Lung (tissue), 12 donors: ENCODE measurements around the gene RFX8. TPM values are rescaled to one million over a fixed set of nuclear protein-coding genes. Genes with fewer than 3 reads are reported as not detected.

Source experiments
- ATAC-seq: fragments of 200-7000 bp; cut with Tn5 transposase; one replicate; pipeline ENCODE4 v1.9.1; 2020; ENCODE audit warnings: moderate number of reproducible peaks; ENCODE audit not compliant: insufficient read depth, low FRiP score
- DNase-seq, 3 donors: peaks; one replicate each; pipeline ENCODE4 v3.0.0-alpha.2; 2013 to 2017
- H3K27ac ChIP-seq, 2 donors: one replicate each; pipeline ENCODE4 v1.5.1; 2013; ENCODE audit warnings: mild to moderate bottlenecking in 2 of 2, moderate library complexity in 2 of 2, control low read depth in 1 of 2, inconsistent platforms in 1 of 2, low read depth in 1 of 2, low read length in 1 of 2
- H3K27me3 ChIP-seq, 3 donors: one replicate each; pipeline ENCODE4 v1.5.1; 2013; ENCODE audit warnings: low read length in 2 of 3; ENCODE audit not compliant: control insufficient read depth in 3 of 3, insufficient read depth in 3 of 3
- H3K36me3 ChIP-seq, 4 donors: one replicate each; pipeline ENCODE4 v1.5.1; 2013; ENCODE audit warnings: low read length in 4 of 4, mild to moderate bottlenecking in 1 of 4, moderate library complexity in 1 of 4; ENCODE audit not compliant: control insufficient read depth in 4 of 4, insufficient read depth in 4 of 4
- H3K4me1 ChIP-seq, 5 donors: one replicate each; pipeline ENCODE4 v1.5.1; 2013; ENCODE audit warnings: low read length in 5 of 5, mild to moderate bottlenecking in 2 of 5, moderate library complexity in 1 of 5; ENCODE audit not compliant: control insufficient read depth in 5 of 5, insufficient read depth in 5 of 5
- H3K4me3 ChIP-seq: one replicate; pipeline ENCODE4 v1.5.1; 2013; ENCODE audit warnings: mild to moderate bottlenecking, control low read depth, moderate library complexity
- H3K9ac ChIP-seq, 2 donors: one replicate each; pipeline ENCODE4 v1.5.1; 2013; ENCODE audit warnings: low read length in 2 of 2, control low read depth in 1 of 2; ENCODE audit not compliant: insufficient read depth in 1 of 2
- H3K9me3 ChIP-seq, 4 donors: one replicate each; pipeline ENCODE4 v1.5.1; 2013; ENCODE audit warnings: low read length in 3 of 4, mild to moderate bottlenecking in 1 of 4, moderate library complexity in 1 of 4; ENCODE audit not compliant: control insufficient read depth in 4 of 4, insufficient read depth in 3 of 4
- WGBS, 2 donors: extraction: QIAGEN DNeasy Blood & Tissue Kit; methylation state at CpG; one replicate each; pipeline ENCODE4 v1.1.7; 2013; 5-methylcytosine and 5-hydroxymethylcytosine counted together
- polyA plus RNA-seq, 2 donors: library from polyadenylated mRNA; stranded (reverse); fragments of 200-250 nt; gene quantifications; one replicate each; pipeline ENCODE4 v1.2.1, GENCODE V29; 2013
- total RNA-seq, 2 donors: library from RNA; depleted of rRNA in 1 of 2; stranded (reverse); fragments of >200 nt in 1 of 2; gene quantifications; one replicate each; pipeline ENCODE4 v1.2.1, GENCODE V29; 2014 to 2021
- TF ChIP-seq, protein P1 (sequence below): IDR thresholded peaks from 2 replicates; pipeline ENCODE4 v1.5.1; 2012; ENCODE audit warnings: mild to moderate bottlenecking; ENCODE audit errors: control extremely low read depth, extremely low read depth
- donor health status: control.
- donor health status: control.
- donor health status: Bipolar disorder and iron deficiency.
- donor health status: healthy.
- donor health status: DM: yes; HTN: yes; CAD: no.

The RFX8 gene
- total and polyA plus RNA-seq, 4 donors, result 0.11 to 0.88 (median 0.36) TPM

DNA sequence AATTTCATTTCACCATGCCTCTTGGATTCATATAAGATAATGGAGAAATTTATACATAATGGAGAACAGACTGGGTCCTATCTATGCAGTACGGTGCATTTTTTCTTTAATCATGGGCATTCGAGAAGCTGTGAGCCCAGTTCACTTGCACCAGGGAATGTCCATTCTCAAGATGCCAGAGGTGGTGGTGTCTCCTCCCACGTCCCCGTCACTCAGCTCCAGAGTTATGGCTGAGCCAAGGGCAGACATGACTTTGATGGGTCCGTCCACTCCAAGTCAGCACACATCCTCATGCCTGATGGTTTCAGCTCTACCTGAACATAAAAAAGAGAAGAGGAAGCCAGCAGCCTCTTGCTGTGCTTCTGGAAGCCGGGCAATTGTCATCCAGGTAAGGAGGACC, 45.5 kb downstream of the RFX8 start:
- H3K4me1 ChIP-seq, result no peaks in the 10 kb centered on the region
- H3K9ac ChIP-seq, result no peak overlapping the region
- TF ChIP-seq, protein P1, sequence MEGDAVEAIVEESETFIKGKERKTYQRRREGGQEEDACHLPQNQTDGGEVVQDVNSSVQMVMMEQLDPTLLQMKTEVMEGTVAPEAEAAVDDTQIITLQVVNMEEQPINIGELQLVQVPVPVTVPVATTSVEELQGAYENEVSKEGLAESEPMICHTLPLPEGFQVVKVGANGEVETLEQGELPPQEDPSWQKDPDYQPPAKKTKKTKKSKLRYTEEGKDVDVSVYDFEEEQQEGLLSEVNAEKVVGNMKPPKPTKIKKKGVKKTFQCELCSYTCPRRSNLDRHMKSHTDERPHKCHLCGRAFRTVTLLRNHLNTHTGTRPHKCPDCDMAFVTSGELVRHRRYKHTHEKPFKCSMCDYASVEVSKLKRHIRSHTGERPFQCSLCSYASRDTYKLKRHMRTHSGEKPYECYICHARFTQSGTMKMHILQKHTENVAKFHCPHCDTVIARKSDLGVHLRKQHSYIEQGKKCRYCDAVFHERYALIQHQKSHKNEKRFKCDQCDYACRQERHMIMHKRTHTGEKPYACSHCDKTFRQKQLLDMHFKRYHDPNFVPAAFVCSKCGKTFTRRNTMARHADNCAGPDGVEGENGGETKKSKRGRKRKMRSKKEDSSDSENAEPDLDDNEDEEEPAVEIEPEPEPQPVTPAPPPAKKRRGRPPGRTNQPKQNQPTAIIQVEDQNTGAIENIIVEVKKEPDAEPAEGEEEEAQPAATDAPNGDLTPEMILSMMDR, result no peak
- ATAC-seq, result no peak
- no peak overlapping the region for H3K27ac ChIP-seq
- no peak overlapping the region for H3K4me3 ChIP-seq
- WGBS, 2 donors, result 94 to 95% methylated on average over 6 of the region's 6 CpGs
- H3K9me3 ChIP-seq, result no peaks in the 10 kb centered on the region
- H3K27me3 ChIP-seq, result no peaks in the 10 kb centered on the region
- H3K36me3 ChIP-seq, result no peaks in the 10 kb centered on the region
- no peak for DNase-seq

DNA sequence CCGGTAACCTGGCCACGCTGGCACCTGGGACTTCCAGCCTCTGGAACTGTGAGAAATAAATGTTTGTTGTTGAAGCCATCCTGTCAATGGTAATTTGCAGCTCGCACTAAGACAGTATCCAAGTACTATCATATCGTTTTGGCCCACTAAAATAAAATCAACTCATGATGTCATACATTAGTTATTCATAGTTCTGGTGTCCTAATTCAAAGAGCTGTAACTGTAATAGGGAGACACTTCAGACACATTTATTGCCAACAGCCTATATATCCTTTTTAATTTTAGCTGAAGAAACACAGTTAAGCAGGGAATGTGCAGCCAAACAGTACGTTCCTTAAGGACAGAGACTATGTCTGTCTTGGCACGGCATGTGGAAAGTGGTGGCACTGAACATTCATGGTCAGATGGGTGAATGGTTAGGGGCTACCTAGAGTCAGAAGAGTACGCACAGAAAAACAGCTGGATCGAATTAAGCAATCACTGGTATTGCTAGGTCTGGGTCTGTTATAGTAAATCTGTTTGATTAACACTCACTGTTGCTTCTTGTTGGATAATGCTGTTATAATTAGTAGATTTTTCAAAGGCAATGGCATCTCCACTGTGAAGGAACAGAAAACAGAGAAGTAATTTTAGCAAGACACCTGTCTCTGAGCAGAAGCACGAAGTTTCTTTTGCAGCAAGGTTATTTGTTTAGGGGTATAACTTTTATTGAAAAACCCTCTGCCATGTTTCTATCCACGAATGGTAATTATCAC, 46.3 kb downstream of the RFX8 start:
- Histone ChIP-seq H3K4me1 (no peaks in the 10 kb centered on the region), H3K27me3 (no peaks in the 10 kb centered on the region), H3K27ac (no peak overlapping the region), H3K9ac (peak overlapping the region in 1 of 2 donors; percentile 14), H3K36me3 (no peaks in the 10 kb centered on the region), H3K4me3 (no peak overlapping the region), H3K9me3 (no peaks in the 10 kb centered on the region)
- ATAC-seq, result no peak
- WGBS, 2 donors, result 85 to 86% methylated on average over 10 of the region's 10 CpGs
- no peak for DNase-seq
- TF ChIP-seq, protein P1, result no peak

DNA sequence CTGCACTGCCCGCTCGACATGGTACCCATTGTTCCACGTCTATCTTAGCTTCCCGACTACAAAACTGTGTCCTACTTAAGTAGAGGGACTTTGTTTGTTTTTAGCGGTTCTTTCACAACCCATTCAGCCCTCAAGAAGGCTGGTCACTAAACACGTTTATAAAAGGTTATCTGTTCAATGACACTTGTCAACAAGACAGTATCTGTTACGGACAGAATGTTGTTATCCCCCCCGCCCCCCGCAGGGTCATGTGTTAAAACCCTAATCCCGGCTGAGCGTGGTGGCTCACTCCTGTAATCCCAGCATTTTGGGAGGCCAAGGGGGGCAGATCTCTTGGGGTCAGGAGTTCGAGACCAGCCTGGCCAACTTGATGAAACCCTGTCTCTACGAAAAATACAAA, 47.2 kb downstream of the RFX8 start:
- DNase-seq (no peak), ATAC-seq (no peak)
- TF ChIP-seq, protein P1, result no peak
- 86% methylated on average over 13 of the region's 13 CpGs for WGBS, 2 donors
- H3K27ac ChIP-seq, result no peak overlapping the region
- no peaks in the 10 kb centered on the region for H3K4me1 ChIP-seq
- H3K9me3 ChIP-seq, result no peaks in the 10 kb centered on the region
- H3K27me3 ChIP-seq, result no peaks in the 10 kb centered on the region
- no peaks in the 10 kb centered on the region for H3K36me3 ChIP-seq
- H3K9ac ChIP-seq, result no peak overlapping the region
- H3K4me3 ChIP-seq, result no peak overlapping the region

DNA sequence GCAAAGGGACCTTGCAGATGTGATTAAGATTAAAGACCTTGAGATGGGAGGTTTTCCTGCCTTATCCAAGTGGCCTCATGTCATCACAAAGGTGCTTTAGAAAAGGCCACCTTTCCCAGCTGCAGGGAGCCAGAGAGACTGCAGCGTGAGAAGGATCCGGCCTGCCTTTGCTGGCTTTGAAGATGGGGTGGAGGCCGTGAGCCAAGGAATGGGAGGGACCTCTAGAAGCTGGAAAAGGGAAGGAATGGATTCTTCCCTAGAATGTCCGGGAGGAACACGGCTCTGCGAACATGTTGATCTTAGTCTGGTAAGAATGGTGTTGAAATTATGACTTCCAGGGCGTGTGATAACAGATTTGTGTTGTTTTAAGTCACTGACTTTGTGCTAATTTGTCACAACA, 47.7 kb downstream of the RFX8 start:
- no peaks in the 10 kb centered on the region for H3K27me3 ChIP-seq
- no peaks in the 10 kb centered on the region for H3K4me1 ChIP-seq
- ATAC-seq (no peak), DNase-seq (no peak)
- H3K9ac ChIP-seq, result no peak overlapping the region
- WGBS, 2 donors, result 89 to 96% methylated on average over 7 of the region's 7 CpGs
- H3K4me3 ChIP-seq, result no peak overlapping the region
- H3K36me3 ChIP-seq, result no peaks in the 10 kb centered on the region
- TF ChIP-seq, protein P1, result no peak
- H3K9me3 ChIP-seq, result no peaks in the 10 kb centered on the region
- no peak overlapping the region for H3K27ac ChIP-seq
